GM12892 (cell line): ENCODE measurements around the gene MACROD1.

Source experiments
- DNase-seq: peaks from one replicate; pipeline ENCODE4 v3.0.0; 2011; ENCODE audit not compliant: insufficient read length
- FAIRE-seq: peaks from 2 replicates; lab custom pipeline; 2011; peaks lifted over from hg19 to GRCh38; lab: Jason Lieb, UNC
- POLR2A ChIP-seq: IDR thresholded peaks from 2 replicates; pipeline ENCODE4 v1.6.1; 2011; ENCODE audit warnings: low read depth, low read length, control low read depth
- POLR2AphosphoS5 ChIP-seq: IDR thresholded peaks from 2 replicates; pipeline ENCODE4 v1.6.1; 2011; ENCODE audit warnings: low read depth, low read length, control low read depth
- TAF1 ChIP-seq: IDR thresholded peaks from 2 replicates; pipeline ENCODE4 v1.6.1; 2011; ENCODE audit warnings: low read depth, mild to moderate bottlenecking, control low read depth, low read length, borderline replicate concordance

Gene MACROD1

DNA sequence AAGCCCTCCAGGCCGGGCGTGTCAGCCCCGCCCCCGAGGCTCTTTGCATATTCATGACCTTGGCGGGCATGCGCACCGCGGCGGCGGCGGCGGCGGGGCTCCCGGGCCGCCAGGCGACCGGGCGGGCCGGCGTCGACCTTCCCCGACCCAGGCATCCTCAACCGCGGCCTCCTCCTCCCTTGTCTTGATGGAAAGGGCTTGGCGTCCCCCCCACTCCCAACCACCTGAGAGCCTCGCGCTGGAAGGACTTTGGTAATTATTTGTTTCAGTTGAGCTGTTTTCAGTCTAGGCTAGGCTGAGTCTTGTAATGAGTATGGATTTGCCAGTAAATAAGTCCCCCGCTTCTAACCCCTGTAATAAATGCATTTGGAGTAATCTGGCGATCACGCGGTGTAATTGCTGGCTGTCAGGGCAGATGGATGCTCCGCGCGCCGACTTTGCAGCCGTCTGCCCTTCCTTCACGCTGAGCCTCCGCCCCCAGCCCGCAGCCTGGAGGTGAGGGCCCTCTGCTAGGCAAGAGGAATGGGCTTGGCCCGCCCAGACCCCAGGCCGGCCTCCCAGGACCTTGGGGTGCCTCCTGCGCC lies 105.0 kb downstream of the MACROD1 start:
- TF ChIP-seq POLR2A, result no peak
- no peak for TF ChIP-seq TAF1
- TF ChIP-seq POLR2AphosphoS5, result no peak
- peak; percentile 90 for DNase-seq
- FAIRE-seq, result no peak

GRCh38 chr11:64060263-64060860 lies 105.6 kb downstream of the MACROD1 start:
- TF ChIP-seq TAF1 (no peak), POLR2AphosphoS5 (no peak), POLR2A (no peak)
- DNase-seq (no peak), FAIRE-seq (no peak)

- DNase-seq (no peak), FAIRE-seq (no peak)
- TF ChIP-seq POLR2AphosphoS5, result no peak
- no peak for TF ChIP-seq TAF1
- no peak for TF ChIP-seq POLR2A
Observed at GRCh38 chr11:64059339-64060140, 106.4 kb downstream of the MACROD1 start.

DNA sequence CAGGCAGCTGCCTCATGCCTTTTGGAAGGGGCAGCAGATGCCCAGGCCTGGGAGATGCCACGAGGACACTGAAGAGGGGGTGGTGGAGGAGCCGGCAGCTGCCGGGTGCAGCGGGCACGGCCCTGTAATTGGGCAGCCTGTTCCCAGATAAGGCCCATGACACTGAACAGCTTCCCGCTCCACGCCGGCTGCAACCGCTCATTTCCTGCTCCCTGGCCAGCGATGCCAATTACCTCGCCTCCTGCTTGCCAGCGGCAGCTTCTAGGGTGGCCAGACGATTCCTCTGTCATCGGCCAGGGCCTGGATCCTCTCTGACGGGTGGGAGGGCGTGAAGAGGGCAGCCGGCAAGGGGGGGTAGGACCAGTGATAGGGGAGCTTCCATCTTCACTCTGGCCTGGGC lies 107.4 kb downstream of the MACROD1 start:
- FAIRE-seq (no peak), DNase-seq (no peak)
- TF ChIP-seq TAF1 (no peak), POLR2AphosphoS5 (no peak), POLR2A (no peak)

- TF ChIP-seq TAF1 (no peak), POLR2AphosphoS5 (no peak), POLR2A (no peak)
- no peak for FAIRE-seq
- DNase-seq, result no peak
Observed at GRCh38 chr11:64057890-64058289, 108.0 kb downstream of the MACROD1 start.

DNA sequence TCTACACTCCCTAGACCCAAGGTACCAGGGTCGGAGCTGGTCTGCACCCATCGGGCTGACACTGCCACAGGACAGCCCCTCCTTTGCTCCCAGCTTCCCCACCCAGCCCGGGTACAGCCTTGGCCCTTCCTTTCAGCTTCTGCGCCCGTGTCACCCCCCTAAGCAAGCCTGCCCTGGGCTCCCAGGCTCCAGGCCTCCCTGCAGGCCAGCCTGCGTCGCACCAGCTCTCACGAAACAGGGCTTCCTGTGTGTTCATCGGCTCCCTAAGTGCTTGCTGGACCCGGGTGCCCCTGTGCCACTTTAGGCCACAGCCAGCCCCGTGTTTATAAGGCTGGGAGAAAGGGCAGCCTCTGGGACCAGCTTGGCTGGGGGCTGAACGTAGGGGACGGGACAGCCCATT lies 109.1 kb downstream of the MACROD1 start:
- TF ChIP-seq POLR2AphosphoS5, result no peak
- TF ChIP-seq TAF1, result no peak
- no peak for TF ChIP-seq POLR2A
- FAIRE-seq (no peak), DNase-seq (no peak)

DNA sequence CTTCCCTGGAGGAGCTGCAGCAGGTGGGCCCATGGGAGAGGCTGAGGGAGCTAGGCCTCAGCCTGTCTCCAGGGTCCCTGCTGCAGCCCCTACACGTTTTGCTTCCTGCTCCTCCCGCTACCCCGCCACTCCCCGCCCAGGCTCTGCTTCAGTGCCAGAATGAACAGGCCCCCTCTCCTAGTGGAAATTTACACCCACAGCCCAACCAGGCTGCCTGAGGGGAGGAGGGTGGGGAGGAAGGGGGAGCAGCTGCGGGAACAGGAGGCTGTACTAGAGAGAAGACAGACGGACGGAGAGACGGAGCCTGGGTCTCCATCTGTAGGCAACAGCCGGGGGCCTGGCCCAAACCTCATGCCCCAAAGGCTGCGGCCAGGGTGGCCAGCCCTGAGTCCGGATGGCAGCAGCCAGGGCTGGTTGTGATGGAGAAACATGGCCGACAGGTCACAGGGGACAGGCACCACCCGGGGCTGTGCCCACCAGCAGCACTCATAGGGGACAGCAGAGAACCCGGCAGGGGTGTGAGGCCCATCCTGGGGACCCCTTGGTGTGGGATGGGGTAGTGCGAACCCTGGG lies 109.6 kb downstream of the MACROD1 start:
- TF ChIP-seq POLR2AphosphoS5, result no peak
- no peak for TF ChIP-seq POLR2A
- no peak for TF ChIP-seq TAF1
- no peak for DNase-seq
- no peak for FAIRE-seq

- no peak for DNase-seq
- no peak for FAIRE-seq
- no peak for TF ChIP-seq POLR2AphosphoS5
- TF ChIP-seq POLR2A, result no peak
- no peak for TF ChIP-seq TAF1
Observed at GRCh38 chr11:64055077-64055476, 110.8 kb downstream of the MACROD1 start.

DNA sequence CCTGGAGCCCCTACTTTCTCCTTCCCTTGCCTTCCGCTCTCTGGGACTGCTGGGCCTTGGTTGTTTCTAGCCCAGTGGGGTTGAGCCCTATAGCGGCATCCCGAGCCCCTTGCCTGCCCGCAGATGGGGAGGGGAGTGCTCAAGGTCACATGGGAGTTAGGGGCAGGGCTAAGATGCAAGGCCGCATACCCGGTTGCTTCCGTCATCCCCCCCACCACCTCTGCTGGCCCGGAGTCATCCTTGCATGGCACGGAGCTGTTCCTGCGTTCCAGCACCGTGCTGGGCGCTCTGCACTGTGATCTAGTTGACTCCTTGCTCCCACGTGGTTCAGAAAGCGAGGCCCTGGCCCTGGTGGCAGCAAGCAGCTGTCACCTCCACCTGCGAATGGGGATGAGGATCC lies 112.2 kb downstream of the MACROD1 start:
- DNase-seq (no peak), FAIRE-seq (no peak)
- no peak for TF ChIP-seq POLR2A

DNA sequence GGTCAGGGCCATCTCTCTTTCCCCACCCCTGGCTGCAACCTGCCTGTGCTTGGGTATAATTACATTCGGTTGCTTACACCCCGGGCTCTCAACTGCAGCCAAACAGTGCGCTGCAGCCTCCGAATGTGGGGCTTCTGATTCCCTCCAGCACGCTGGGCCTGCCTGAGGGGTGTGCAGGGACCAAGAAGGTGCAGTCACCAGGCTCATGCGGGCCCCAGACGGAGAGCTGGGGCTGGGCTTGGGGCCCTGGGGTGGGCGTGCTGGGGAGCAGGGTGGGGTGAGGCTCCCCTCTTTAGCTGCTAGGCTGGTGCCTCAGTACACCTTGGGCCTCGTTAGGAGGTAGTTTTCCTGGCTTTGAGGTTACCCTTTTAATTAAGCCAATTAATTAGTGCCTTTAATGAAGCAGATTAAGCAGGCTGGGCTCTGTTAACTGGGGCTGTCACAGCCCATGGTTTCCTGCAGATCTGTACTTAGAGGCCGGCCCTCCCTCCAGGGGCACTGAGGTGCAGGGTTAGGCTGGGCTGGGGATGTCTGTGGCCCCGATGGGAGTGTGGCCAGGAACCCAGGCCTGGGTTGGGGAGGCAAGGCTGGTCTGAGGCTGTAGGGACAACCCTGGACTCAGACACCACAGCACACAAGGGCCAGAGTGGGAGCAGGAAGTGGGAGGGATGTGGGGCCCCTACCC lies 112.8 kb downstream of the MACROD1 start:
- DNase-seq, result no peak
- no peak for FAIRE-seq
- no peak for TF ChIP-seq POLR2A
- TF ChIP-seq TAF1, result no peak
- TF ChIP-seq POLR2AphosphoS5, result no peak

- FAIRE-seq (no peak), DNase-seq (no peak)
- TF ChIP-seq POLR2AphosphoS5 (no peak), TAF1 (no peak), POLR2A (no peak)
Observed at GRCh38 chr11:64052436-64052835, 113.5 kb downstream of the MACROD1 start.

DNA sequence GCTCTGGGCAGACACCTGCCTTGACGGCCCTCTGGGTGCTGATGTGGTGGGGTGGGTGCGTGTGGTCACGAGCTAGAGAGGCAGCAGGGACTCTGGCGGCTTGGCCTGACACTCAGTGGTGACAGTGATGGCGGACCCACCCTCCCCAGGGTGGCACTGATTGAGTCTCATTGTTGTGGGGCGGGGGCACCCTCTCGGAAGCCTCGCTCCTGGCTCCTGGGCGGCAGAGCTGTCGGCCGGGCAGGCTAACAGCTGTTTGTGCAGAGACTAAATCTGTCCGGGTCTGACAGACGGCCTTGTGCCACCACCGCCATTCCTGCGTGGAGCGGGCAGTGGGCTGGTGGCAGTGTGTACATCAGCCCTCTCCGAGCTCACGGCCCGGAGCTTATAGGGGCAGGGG lies 114.6 kb downstream of the MACROD1 start:
- FAIRE-seq (no peak), DNase-seq (no peak)
- TF ChIP-seq TAF1, result no peak
- no peak for TF ChIP-seq POLR2AphosphoS5
